ENCODE measurements around the gene AGBL4. TPM values are rescaled to one million over a fixed set of nuclear protein-coding genes. Genes with fewer than 3 reads are reported as not detected.

AGBL4 gene
- polyA plus RNA-seq, 10 donors = 0.12 to 0.37 (median 0.22) TPM

DNA sequence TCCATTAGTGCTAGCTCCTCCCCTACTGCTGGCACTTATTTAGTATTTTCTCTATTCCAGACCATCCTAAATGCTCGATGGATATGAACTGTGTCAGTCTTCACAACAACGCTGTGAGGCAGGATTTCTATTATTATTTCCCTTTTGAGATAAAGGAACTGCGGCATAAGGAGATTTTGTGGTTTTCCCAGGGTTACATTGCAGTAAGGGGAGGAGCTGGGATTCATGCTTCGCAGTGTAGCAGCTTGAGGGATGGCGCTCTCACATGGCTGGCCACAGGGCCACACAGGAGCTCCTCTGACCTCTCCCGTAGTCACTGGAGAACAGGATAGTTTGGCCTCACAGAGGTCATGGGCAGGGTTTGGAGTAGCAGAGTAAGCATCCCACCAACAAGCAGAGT lies 1364.0 kb downstream of the AGBL4 start:
- no peak for DNase-seq

GRCh38 chr1:48657413-48657812 lies 1366.3 kb downstream of the AGBL4 start:
- DNase-seq = no peak

DNA sequence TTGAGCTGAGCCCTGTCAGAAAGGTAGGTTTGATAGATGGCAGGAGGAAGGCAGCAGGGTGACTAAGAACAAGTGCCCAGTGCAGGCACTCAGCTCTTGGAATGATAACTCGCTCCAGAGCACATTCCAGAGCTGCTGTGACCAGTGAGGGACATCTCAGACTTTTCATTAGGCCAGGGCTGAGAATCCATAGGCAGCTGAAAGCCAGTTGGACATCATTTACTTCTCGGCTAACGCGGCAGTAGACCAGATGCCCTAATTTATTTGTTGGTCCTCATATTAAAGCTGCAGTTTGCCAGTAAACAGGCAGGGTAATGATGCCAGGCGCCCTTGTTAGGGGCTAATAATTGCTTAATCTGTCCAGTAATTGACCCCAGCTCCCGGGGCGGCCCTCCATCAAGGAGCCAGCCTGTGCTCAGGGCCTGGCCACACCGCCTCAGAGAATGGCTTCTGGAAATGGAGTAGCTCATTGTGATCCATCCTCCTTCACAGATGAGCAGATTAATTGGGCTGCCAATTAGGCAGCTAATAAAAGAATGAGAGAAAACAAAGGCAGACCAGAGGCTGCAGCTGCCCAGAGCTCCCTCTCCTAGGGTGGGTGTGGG lies 1369.0 kb downstream of the AGBL4 start:
- DNase-seq = no peak

GRCh38 chr1:48652334-48652733 lies 1371.4 kb downstream of the AGBL4 start:
- no peak for DNase-seq

DNA sequence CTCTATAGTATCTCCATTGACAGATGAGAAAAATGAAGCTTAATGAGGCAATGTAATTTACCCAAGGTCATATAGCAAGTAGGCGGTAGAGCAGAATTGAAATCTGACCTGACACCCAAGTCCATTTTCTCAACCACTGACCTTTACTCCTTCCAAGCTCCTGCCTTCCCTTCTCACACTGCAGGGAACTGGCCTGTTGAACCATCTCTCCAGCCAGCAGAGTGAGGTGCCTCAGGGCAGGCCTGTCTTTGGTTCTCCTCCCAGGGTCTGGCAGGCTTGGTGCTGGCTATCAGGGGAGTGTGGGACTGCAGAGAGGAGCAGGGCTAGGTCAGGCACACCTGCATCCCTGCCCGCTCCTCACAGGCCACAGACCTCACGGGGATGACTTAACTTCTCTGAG lies 1373.9 kb downstream of the AGBL4 start:
- no peak for DNase-seq

- no peak for DNase-seq
These were observed 1377.9 kb downstream of the AGBL4 start for GRCh38 chr1:48645883-48646282.

DNA sequence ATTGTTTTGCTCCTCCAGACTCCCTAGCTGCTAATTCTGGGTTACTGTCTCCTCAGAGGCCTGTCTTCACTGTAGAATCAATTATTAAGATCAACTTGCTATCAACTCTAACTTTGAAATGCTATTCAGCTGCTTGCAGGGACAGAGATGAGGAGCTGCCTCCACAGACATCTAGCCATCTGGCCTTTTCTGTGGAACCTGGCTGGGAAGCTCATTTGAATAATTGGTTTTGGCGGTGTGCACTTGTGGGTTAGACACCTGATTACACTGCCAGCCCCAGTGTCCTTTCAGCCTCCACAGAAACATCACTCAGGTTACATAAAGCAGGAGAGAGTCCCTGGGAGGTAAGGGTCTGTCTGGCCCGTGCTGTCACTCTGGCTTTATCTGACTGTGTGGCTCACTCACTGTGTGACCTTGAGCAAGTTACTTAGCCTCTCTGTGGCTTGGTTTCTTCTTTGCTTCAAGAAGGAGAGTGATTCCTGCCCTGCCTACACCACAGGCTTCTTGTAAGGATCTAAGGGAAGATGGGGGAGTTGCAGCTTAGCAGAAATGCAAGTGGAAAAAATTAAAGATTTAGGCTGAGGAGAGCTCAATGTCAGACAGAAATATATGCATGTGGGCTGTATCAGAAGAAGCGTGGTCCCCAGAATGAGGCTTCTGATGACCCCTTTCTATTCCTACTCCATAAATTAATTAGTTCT lies 1378.7 kb downstream of the AGBL4 start:
- DNase-seq = no peak

GRCh38 chr1:48644190-48644900 lies 1379.4 kb downstream of the AGBL4 start:
- no peak for DNase-seq

DNA sequence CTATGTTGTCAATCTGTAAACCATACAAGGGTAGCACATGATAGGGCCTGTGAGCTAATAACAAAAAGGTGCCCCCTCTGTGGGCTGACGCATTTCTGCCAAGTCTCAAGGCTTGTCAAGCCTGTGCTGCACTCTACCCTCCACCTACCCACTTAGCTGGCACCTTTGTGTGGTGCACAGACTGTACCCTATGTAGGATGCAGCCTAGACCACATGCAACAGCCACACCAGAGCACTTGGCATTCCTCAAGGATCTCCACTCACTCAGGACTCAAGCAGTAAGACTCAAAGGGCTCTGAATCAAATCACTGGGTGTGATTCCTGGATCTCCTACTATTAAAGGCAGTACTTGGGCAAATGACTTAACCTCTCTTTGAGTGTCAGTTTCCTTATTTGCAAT lies 1380.6 kb downstream of the AGBL4 start:
- no peak for DNase-seq

DNA sequence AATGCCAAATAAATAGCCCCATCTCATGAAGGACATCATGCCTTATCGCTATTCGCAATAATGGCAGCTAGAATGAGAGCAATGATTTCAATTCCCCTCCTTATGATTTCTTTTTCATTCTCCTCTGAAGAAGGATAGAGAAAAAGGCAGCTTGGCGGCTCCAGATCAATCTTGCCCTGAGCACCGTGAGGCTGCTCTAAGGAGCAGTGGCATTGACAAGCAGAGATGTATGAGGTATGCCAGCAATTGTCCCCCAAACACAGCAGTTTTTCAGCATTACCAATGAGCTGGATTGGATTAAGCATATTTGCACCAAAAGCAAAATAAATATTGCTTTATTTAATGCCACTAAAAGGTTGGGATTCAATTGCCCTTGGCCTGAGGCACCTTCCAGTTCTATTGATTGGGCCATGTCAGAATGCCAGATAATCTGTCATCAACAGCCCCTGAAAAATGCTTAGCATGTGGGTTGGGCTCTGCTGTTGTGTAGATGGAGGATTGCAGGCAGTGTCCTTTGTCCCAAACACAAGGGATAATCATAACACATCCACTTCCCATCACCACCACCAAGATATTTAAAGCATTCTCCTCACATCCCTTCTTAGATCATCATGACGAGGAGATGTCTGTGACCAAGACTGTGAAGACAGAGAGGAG lies 1382.8 kb downstream of the AGBL4 start:
- no peak for DNase-seq

GRCh38 chr1:48629867-48630266 lies 1393.9 kb downstream of the AGBL4 start:
- no peak for DNase-seq

DNA sequence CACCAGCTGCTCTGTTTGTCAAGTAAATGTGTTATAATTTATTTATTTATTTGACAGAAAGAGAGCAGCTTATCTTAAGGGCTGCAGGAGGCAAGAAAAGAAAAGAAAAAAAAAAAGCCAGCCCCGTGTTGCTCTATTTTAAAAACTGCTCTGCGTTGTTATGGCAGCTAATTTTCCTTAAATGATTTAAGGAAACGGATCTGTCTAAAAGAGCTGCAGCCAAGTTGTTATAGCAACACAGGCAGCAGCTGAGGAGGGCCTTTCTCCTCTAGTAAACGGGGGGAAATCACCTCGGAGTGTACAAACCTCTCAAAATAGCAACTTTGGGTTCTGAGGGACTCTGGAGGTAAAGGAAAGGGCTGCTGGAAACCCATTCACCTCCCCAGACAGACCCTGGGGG lies 1396.3 kb downstream of the AGBL4 start:
- DNase-seq = peak in 2 of 3 donors; percentile 61 to 64

- peak in 1 of 3 donors; percentile 31 for DNase-seq
These were observed 1404.2 kb downstream of the AGBL4 start for GRCh38 chr1:48619539-48619938.

- DNase-seq = peak in 1 of 3 donors; percentile 10
These were observed 1406.5 kb downstream of the AGBL4 start for GRCh38 chr1:48617252-48617651.

DNA sequence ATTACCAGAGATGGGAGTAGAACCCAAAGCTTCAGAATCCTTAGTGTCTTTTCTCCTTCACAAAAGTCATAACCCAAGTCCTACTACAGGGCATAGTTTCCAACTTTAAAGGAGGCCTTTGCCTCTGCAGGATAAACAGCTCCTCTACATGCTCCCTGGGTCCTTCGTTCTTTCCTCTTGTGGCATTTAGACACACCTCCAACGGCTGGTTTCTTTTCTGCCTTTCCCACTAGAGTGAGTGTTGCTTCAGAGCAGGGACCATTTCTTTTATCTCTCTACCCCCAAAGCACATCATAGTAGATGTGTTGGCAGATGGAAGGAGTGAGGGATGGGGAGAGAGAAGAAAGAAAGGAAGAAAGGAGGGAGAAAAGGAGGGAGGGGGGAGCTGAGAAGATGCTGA lies 1407.0 kb downstream of the AGBL4 start:
- no peak for DNase-seq

GRCh38 chr1:48611841-48612240 lies 1411.9 kb downstream of the AGBL4 start:
- DNase-seq = no peak

DNA sequence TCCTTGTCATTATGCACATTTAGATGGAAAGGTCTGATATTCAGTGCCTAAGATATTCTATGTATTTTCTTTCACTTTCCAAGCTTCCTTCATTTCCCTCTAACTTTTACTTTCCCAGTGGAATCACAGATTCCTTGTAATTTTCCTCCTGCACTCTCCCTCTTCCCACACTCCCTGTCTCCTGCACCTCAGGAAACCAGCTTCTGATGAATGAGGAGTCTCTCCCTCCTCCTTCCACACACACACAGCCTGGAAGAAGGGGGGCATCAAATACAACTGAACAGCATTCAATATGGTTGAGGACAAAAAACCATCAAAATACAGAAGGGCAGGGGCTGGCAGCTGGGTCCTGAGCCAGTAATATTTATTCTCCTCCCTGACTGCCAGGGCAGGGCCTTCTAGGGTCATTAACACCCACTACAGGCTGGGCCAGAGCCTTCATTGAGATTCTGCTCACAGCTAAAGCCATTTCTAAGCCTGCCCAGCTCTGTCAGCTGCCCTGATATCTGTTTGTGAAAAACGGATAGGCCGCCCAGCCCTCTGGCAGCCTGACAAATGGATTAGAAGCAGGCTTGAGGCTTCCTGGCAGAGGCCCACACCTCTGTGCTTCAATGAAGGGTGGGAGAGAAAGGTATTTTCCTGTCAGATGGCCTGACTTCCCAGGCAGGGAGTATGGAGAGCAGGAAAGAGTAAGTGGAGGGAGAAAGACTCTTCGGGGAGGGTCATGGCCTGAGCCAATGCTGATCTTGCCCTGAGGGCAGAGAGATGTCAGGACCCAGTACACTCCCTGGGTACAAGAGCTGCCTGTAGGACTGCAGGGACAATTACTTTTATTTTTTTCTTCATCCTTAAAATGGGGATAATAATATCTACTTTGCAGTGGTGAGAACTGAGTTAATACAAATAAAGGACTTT lies 1412.9 kb downstream of the AGBL4 start:
- peak in 1 of 3 donors; percentile 12 for DNase-seq

DNA sequence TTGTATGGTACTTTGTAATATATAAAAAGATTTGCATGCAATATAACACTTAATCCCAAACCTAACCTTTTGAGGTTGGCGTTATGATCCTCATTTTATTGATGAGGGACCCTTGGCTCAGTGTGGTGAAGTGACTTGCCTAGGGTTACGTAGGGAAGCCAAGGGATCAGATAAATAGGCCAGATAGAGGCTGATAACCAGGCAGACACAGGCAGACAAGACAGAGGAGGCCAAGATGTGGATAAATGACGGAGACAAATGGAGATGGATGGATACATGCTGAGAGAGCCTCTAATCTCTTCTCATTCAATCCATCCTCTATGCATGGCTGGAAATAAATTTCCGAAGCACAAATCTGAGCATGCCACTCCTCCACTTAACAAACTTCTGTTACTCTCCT lies 1414.9 kb downstream of the AGBL4 start:
- DNase-seq = no peak

- DNase-seq = no peak
These were observed 1420.5 kb downstream of the AGBL4 start for GRCh38 chr1:48603222-48603621.

- DNase-seq = no peak
These were observed 1421.4 kb downstream of the AGBL4 start for GRCh38 chr1:48602349-48602748.

GRCh38 chr1:48600182-48600581 lies 1423.6 kb downstream of the AGBL4 start:
- DNase-seq = no peak

Measured in muscle of back (tissue), 11 donors.